Endothelial cell of umbilical vein (primary cell): ENCODE measurements around the gene LCP1. TPM values are rescaled to one million over a fixed set of nuclear protein-coding genes. Genes with fewer than 3 reads are reported as not detected.

Source experiments
- BruUV-seq: library from RNA; stranded (reverse); fragments of 400-500 nt; replicated peaks from 2 replicates; lab custom pipeline; 2021; lab: Mats Ljungman, UMichigan
- CTCF ChIA-PET: fragments of 300-600, 350-600 bp; sonication (Branson Sonifier 250); formaldehyde crosslinking; loops from one replicate; lab custom pipeline; 2021; ENCODE audit warnings: antibody characterized with exemption, inconsistent platforms; lab: Charles Lee
- POLR2A ChIA-PET: fragments of 300-600, 350-600 bp; sonication (Branson Sonifier 250); formaldehyde crosslinking; loops from one replicate; lab custom pipeline; 2021; ENCODE audit warnings: antibody characterized with exemption, inconsistent platforms; lab: Charles Lee
- DNase-seq: peaks from one replicate; pipeline ENCODE4 v3.0.0-alpha.2; 2011; ENCODE audit warnings: low read depth, low spot score
- FAIRE-seq: peaks from 2 replicates; lab custom pipeline; 2011; peaks lifted over from hg19 to GRCh38; lab: Jason Lieb, UNC
- H2AFZ ChIP-seq: 2 replicates; pipeline ENCODE4 v1.6.0; 2012; ENCODE audit warnings: low read depth, low read length, control low read depth, inconsistent platforms
- H3K27ac ChIP-seq: 2 replicates; pipeline ENCODE4 v1.5.1; 2011; ENCODE audit warnings: low read depth, mild to moderate bottlenecking, control low read depth, low read length, moderate library complexity; ENCODE audit not compliant: insufficient read depth
- H3K27me3 ChIP-seq, 2 experiments: 2 replicates each; pipeline versions ENCODE4 v1.6.0 to v1.6.1; 2011; ENCODE audit warnings: low read length in 2 of 2, mixed read lengths in 1 of 2; ENCODE audit not compliant: control insufficient read depth in 2 of 2, insufficient read depth in 2 of 2
- H3K36me3 ChIP-seq, 2 experiments: 2 replicates in 1 of 2; 3 replicates in 1 of 2; pipeline ENCODE4 v1.5.1; 2011; ENCODE audit warnings: low read length in 2 of 2, mild to moderate bottlenecking in 1 of 2, moderate library complexity in 1 of 2; ENCODE audit not compliant: control insufficient read depth in 2 of 2, insufficient read depth in 2 of 2; ENCODE audit errors: extremely low read depth in 1 of 2
- H3K4me1 ChIP-seq: 3 replicates; pipeline ENCODE4 v1.5.1; 2011; ENCODE audit warnings: mild to moderate bottlenecking, low read length; ENCODE audit not compliant: control insufficient read depth, insufficient read depth; ENCODE audit errors: extremely low read depth
- H3K4me2 ChIP-seq: 2 replicates; pipeline ENCODE4 v1.6.1; 2011; ENCODE audit warnings: low read length, control low read depth, mixed read lengths; ENCODE audit not compliant: insufficient read depth
- H3K4me3 ChIP-seq, 3 experiments: fragments of 200-600 bp in 1 of 3; sonication (generic), shearing (Covaris generic) in 1 of 3; replicated peaks in 1 of 3; 2 replicates each; pipeline ENCODE4 v1.5.1; 2011 to 2016; ENCODE audit warnings: control low read depth in 3 of 3, low read length in 3 of 3, mild to moderate bottlenecking in 2 of 3, inconsistent platforms in 1 of 3, low read depth in 1 of 3, moderate library complexity in 1 of 3; ENCODE audit not compliant: insufficient read depth in 1 of 3
- H3K79me2 ChIP-seq: 2 replicates; pipeline ENCODE4 v1.6.0; 2012; ENCODE audit warnings: low read length, inconsistent platforms; ENCODE audit not compliant: control insufficient read depth, insufficient read depth
- H3K9ac ChIP-seq: replicated peaks from 2 replicates; pipeline ENCODE3; 2011; ENCODE audit warnings: low read length, control low read depth; ENCODE audit not compliant: insufficient read depth; ENCODE audit errors: extremely low read depth
- H3K9me1 ChIP-seq: replicated peaks from 3 replicates; pipeline ENCODE4 v1.6.0; 2011; ENCODE audit warnings: mild to moderate bottlenecking, low read length; ENCODE audit not compliant: control insufficient read depth, insufficient read depth; ENCODE audit errors: extremely low read depth
- H3K9me3 ChIP-seq: replicated peaks from 2 replicates; pipeline ENCODE4 v1.5.1; 2012; ENCODE audit warnings: low read length, inconsistent platforms; ENCODE audit not compliant: control insufficient read depth, insufficient read depth
- H4K20me1 ChIP-seq: replicated peaks from 2 replicates; pipeline ENCODE3; 2011; ENCODE audit warnings: mild to moderate bottlenecking, low read length; ENCODE audit not compliant: control insufficient read depth, insufficient read depth; ENCODE audit errors: extremely low read depth
- EZH2 ChIP-seq: IDR thresholded peaks from 2 replicates; pipeline ENCODE4 v1.6.1; 2012; ENCODE audit warnings: borderline replicate concordance, low read depth, mild to moderate bottlenecking, moderate library complexity, low read length, inconsistent platforms; ENCODE audit not compliant: severe bottlenecking
- FOS ChIP-seq: IDR thresholded peaks from 2 replicates; pipeline ENCODE4 v1.6.1; 2011; ENCODE audit warnings: mild to moderate bottlenecking, low read length, moderate library complexity, borderline replicate concordance; ENCODE audit not compliant: insufficient read depth
- GATA2 ChIP-seq: IDR thresholded peaks from 2 replicates; pipeline ENCODE4 v1.7.0; 2011; ENCODE audit warnings: low read depth, mild to moderate bottlenecking, moderate library complexity, mixed read lengths, low read length; ENCODE audit not compliant: insufficient read length, insufficient read depth
- JUN ChIP-seq: IDR thresholded peaks from 2 replicates; pipeline ENCODE4 v1.6.1; 2011; ENCODE audit warnings: borderline replicate concordance, low read depth; ENCODE audit not compliant: insufficient read length, insufficient read depth
- MYC ChIP-seq: IDR thresholded peaks from one replicate; pipeline ENCODE4 v1.6.1; 2011; ENCODE audit warnings: mild to moderate bottlenecking, low read depth, low read length
- POLR2A ChIP-seq: IDR thresholded peaks from 2 replicates; pipeline ENCODE4 v1.6.1; 2012; ENCODE audit warnings: low read depth, mild to moderate bottlenecking, control low read depth, low read length
- POLR2AphosphoS5 ChIP-seq: IDR thresholded peaks from 2 replicates; pipeline ENCODE4 v1.6.1; 2012; ENCODE audit warnings: low read depth, mild to moderate bottlenecking, control low read depth, low read length, moderate library complexity; ENCODE audit not compliant: insufficient read depth
- dilution Hi-C: fragments of 300-500 bp; cut with MboI; formaldehyde crosslinking; loops from one replicate; pipeline ENCODE4 v1.15.0; 2019; ENCODE audit warnings: low sequenced_read_pairs; ENCODE audit not compliant: extremely low pct_ligation_motif_present
- intact Hi-C: fragments of 100-400 bp; cut with micrococcal nuclease; formaldehyde crosslinking; loops from one replicate; pipeline ENCODE4 v1.10.0; 2022
- polyA plus RNA-seq, 4 experiments: library from polyadenylated mRNA; depleted of rRNA in 3 of 4; stranded (reverse) in 3 of 4; unstranded in 1 of 4; fragments of >200 nt; gene quantifications; 2 replicates each; pipeline versions ENCODE4 v1.2.1 to v1.2.3, GENCODE V29; 2011 to 2012; ENCODE audit warnings: missing spikeins in 1 of 4
- total RNA-seq: library from RNA; stranded (reverse); gene quantifications from 2 replicates; pipeline ENCODE4 v1.2.3, GENCODE V29; 2021
- TF ChIP-seq, protein P1 (sequence below): IDR thresholded peaks from 2 replicates; pipeline ENCODE4 v1.6.1; 2011; ENCODE audit not compliant: insufficient read depth, insufficient read length
- TF ChIP-seq, protein P2 (sequence below), 2 donors: IDR thresholded peaks; 1 replicate in 1 of 2; 2 replicates in 1 of 2; pipeline ENCODE4 v1.5.1; 2011; ENCODE audit warnings: low read length in 2 of 2, mild to moderate bottlenecking in 2 of 2, moderate library complexity in 2 of 2, control low read depth in 1 of 2, inconsistent platforms in 1 of 2, low read depth in 1 of 2; ENCODE audit not compliant: insufficient read depth in 1 of 2; ENCODE audit errors: extremely low read depth in 1 of 2

Gene LCP1
- total and polyA plus RNA-seq, 2 donors (not counting 3 experiments of a cell fraction or from before 2014, with no cell fraction given), result 0.18 to 0.38 TPM

DNA sequence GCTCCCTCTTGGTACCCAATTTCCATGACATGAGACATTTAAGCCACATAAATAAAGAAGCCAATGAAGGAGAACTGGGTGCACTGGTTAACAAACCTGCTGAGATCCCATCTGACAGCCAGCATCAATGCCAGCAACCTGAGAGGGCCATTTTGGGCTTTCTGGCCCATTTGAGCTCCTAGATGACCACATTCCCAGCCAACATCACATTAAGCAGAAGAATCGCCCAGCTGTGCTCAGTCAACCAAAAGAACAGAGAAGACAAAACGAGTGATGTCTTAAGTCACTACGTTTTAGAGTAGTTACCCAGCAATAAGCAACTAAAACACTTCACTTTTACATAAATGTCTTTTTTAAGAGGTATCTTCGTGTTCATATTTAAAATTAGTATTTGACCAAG lies 21.9 kb downstream of the LCP1 start:
- CTCF ChIA-PET, result interaction anchor here (1.0 to 3.9 kb wide), 32 partner anchors 8 to 652 kb away, joined by 3 to 50 read pairs (median 7); no protein-coding TSS in a partner anchor
- Histone ChIP-seq H3K79me2 (no peaks in the 10 kb centered on the region), H3K9me1 (no peaks in the 10 kb centered on the region), H3K27ac (no peak overlapping the region), H3K9me3 (no peaks in the 10 kb centered on the region), H3K4me2 (no peak overlapping the region), H3K27me3 (peaks cover 7 to 27% of the 10 kb centered on the region in 2 experiments), H3K4me1 (no peaks in the 10 kb centered on the region), H3K4me3 (no peak overlapping the region), H4K20me1 (no peaks in the 10 kb centered on the region), H2AFZ (no peak overlapping the region), H3K36me3 (no peaks in the 10 kb centered on the region), H3K9ac (no peak overlapping the region)
- TF ChIP-seq POLR2A (no peak), FOS (no peak), JUN (no peak), POLR2AphosphoS5 (no peak), GATA2 (no peak), EZH2 (no peak), MYC (no peak)
- TF ChIP-seq, protein P1, sequence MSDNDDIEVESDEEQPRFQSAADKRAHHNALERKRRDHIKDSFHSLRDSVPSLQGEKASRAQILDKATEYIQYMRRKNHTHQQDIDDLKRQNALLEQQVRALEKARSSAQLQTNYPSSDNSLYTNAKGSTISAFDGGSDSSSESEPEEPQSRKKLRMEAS, result no peak
- TF ChIP-seq, protein P2, sequence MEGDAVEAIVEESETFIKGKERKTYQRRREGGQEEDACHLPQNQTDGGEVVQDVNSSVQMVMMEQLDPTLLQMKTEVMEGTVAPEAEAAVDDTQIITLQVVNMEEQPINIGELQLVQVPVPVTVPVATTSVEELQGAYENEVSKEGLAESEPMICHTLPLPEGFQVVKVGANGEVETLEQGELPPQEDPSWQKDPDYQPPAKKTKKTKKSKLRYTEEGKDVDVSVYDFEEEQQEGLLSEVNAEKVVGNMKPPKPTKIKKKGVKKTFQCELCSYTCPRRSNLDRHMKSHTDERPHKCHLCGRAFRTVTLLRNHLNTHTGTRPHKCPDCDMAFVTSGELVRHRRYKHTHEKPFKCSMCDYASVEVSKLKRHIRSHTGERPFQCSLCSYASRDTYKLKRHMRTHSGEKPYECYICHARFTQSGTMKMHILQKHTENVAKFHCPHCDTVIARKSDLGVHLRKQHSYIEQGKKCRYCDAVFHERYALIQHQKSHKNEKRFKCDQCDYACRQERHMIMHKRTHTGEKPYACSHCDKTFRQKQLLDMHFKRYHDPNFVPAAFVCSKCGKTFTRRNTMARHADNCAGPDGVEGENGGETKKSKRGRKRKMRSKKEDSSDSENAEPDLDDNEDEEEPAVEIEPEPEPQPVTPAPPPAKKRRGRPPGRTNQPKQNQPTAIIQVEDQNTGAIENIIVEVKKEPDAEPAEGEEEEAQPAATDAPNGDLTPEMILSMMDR (IDR thresholded peaks at IDR 0.05; ENCODE audit: extremely low read depth in 1 of 2, insufficient read depth in 1 of 2, low read depth in 1 of 2, low read length in 2 of 2), result no peak
- BruUV-seq, result no TSS peak
- FAIRE-seq (no peak), DNase-seq (no peak)
- dilution Hi-C loops, result no loop called here
- intact Hi-C loops, result loop anchor here (1.0 to 10.0 kb wide), 5 partner anchors 129 to 565 kb away; no protein-coding TSS in a partner anchor
- POLR2A ChIA-PET, result no interaction called here
